IPS DF 4.7 (cell line): Measurements from ENCODE around the gene GPR161.

Experiments used
- DNase-seq: peaks from one replicate; pipeline ENCODE4 v3.0.0-alpha.2; 2013; ENCODE audit warnings: low spot score; ENCODE audit errors: extremely low read depth

The GPR161 gene

DNA sequence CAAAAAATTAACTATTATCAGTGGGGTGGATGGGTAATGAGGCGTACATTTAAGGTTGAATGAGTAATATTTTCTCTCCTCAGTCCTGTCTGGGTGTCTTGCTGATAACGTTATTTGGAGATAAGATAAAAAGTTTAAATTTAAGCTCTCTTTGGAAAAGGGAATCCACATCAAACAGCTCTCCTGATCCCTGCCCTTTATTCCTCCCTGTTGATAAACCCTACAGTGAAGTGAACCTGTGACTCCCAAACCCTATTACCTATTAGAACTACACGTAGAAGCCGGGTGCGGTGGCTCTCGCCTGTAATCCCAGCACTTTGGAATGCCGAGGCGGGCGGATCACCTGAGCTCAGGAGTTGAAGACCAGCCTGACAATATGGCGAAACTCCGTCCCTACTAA lies 9.9 kb upstream of the GPR161 start:
- DNase-seq = no peak

DNA sequence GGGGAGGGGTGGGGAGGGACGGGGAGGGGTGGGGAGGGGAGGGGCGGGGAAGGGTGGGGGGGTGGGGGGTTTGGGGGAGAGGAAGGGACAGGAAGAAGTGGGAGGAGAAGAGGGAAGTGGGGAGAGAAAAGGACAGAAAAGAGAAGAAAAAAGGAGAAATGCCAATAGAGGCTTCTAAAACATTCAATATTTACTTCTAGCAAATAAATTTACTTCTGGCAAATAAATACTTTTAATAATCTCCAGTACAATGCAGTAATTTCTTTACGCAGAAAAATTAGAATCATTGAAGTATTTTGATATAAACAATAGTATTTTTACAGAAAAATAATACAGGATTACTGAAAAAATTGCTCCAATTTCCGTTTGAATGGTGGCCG lies 9.4 kb upstream of the GPR161 start:
- DNase-seq = no peak

DNA sequence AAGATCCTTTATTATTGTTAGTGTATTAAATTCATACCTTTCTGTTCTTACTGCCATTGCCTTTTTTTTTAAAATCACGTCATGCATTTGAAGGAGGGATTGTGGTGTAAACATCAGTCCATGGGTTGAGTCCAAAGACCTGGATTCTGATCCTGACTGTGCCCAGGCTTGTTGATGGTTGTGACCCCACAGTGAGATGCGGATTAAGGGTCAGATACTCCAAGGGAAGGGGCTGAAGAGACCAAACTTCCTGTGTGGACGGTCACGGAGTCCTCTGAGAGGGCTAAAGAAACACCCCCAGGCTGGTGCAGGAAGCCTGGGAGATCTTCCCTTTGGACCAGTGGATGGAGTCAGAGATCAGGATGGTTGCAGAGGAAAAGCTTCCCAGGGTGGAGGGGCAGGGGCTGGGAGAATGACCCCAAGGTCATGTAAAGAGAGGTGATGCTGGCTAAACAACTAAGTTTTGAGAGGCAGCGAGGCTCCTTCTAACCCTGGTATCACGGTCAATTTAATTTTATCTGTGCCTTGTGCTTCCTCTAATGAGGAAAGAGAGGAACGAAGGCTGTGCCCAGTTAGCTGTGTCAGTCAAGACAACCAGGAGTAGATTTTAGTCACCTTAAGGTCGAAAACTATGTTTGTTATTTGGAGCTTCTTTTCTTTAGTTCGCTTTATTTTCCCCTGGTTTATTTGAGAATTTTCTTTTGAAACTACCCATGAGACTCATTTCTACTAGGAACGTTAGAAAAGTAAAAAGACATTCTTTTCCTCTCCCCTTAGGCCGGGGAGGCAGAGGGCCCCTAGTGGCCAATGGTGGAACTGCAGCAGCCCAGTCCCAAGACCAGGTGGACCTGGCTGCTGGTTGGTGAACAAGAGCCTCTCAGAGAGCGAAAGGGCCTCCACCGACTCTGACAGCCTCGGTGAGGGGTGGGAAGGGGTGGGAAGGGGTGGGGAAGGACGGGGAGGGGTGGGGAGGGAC lies 8.7 kb upstream of the GPR161 start:
- peak; percentile 75 for DNase-seq

DNA sequence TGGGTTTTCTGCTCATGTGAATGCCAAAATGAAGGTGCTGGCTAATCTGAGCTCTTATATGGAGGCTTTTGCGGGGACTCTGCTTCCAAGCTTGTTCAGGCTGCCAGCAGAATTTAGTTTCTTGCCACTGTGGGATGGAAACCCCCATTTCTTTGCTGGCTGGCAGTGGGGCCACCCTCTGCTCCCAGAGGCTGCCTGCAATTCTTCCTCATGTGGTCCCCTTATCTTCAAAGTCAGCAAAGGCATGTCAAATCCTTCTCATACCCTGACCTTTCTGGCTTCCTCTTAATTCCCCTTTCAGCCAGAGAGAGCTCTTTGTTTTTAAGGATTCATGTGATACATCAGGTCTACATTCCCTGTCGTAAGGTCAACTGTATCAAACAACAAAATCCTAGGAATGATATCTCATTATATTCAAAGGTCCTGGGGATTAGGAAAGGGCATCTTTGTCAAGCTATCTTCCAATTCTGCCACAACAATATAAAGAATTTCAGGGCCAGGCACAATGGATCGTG lies 5.2 kb upstream of the GPR161 start:
- no peak for DNase-seq

DNA sequence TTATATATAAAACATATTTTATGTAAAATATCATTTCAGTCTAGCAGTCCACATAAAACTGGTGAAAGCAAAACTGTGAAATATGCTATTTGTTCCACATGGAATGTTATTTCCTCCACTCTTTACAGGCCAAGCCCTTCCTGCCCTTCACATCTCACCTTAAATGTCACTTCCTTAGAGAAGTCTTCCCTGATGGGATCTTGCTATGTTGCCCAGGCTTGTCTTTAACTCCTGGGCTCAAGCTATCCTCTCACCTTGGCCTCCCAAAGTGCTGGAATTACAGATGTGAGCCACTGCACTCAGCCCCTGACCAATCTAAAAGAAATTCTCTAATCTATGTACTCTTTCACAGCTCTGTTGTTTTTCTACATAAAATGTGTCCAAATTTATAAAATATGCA lies 2.3 kb upstream of the GPR161 start:
- no peak for DNase-seq

DNA sequence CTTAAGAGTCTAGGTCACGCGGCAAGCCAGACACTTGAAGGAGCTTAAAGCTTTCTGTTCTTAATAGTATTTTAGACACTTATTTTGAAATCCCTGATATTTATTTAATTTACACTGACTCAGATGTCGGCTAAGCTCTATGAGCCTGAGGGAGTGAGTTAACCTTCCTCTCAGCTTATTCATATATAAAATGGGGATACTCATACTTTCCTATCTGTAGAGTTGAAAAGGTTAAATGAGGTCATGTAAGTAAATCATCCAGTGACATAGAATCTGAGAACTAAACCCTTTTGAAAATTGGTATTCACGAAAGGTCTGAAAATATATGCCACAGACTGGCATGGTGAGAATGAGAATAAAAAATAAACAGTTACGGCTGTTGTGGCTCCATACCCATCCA lies 1.4 kb upstream of the GPR161 start:
- DNase-seq = no peak

DNA sequence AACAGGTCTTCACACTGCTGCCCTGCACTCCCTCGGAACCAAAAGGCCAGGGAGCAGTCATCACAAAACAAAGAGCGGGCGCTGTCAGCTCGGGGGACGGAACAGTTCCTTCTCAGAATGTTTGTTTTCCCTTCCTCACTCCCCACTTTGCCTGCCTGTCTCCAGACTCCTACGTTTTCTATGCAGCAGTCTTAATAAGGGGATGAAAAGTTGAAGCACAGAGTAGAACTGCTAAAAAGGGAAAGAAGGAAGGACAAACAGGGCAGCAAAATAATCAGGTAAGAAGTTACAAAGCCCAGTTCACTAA lies 738 bp upstream of the GPR161 start:
- no peak for DNase-seq

DNA sequence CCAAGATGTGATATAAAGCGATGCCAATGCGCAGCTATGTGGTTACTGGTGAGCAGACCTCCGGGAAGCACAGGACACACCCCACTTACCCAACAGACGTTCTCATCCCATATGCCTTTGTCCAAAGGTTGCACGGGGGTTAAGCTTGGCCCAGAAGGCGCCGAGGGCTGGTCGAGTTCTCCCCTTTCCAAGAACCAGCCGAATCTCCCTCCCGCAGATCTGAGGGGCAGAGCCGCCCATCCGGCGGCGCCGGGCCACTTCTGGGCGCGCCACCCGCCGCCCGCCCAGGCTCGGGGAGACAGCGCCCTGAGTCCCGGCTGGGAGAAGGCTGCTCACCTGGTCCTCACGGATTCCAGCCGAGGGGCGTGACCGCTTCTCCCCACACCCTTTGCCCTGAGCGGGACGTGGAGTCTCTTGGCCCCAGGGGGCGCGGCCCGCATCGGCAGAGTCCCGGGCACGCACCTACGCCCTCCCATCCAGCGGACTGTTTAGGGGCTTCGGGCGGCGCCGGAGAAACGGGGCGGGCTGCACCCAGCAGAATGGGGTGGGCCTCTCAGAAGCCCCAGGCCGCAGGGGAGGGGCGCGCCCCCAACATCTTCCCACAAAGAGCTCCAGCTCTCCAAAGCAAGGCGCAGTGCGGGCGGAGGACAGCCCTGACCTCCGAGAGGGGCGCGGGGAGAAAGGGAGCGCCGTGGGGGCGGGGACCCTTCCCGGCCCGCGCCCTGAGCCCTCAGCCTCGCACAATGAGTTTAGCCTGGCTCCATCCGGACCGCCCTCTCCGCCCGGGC lies 615 bp downstream of the GPR161 start:
- DNase-seq = no peak

DNA sequence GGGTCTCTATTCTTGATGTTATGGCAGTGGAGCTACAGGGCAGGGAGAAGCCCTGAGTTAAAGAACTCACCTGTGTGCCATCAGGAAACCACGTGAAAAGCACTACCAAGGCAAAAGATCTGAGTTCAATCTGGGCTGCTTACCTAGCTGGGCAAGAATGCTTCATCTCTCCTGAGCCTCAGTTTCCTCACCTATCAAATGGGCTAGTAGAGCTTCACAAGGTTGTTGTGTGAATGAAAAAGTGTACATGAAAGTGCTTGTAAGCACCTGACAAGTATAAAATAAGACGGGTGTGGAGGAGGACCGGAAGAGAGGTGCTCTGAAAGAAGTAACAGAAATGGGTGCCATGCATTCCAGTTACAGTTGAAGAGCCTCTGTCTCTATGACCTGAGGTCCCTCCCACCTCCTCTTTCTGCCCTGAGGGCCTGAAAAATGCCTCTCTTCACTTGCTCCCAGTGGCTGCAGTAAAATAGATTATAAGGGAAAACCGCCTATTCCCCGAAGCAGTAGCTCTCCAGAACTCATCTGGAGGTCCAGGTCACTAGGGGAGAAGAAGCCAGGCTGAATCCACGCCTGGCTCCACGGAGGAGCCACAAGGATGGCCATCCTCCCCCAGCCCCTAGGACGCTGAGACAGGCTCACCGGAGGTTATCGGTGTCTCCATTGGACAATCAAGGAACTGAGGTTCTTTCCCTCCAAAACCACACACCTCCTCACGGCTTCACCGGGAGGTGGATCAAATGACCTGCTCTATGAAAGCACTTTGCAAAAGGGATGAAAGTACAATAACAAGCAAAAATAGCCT lies 1.4 kb downstream of the GPR161 start:
- DNase-seq = no peak

DNA sequence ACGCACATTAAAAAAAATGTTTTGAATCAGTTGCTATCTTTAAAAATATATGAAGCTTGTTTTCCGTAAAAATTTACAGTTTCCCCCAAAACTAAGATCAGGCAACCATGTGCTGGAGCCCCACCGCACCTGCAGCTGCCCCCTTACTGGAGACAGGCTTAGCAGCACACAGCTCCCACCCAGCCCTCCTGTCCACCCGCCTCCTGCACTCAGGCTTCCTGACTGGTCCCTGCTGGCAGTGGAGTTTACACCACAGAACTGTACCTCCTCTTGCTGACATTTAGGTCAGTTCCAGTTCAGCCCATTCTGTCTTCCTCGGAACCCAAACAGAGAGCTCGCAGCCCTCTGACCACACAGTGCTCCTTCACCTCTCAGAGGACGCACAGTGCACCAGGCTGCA lies 2.1 kb downstream of the GPR161 start:
- DNase-seq = no peak

DNA sequence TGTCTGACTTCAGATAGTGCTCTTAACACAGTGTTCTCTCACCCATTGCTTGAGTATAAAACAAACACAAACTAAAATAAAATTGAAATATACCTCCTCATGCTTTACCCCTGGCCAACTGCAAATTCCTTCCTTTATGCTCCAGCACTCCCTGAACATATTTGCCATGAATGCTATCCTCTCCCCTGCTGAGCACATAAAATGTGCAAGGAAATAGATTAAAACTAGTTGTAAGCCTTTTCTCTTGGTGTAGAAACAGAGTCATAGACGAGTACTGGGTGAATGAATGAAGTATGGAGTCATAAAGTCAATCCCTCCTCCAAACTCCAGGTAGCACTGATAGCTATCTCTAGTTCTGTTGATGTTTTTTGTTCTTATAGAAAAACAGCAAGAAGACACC lies 2.6 kb downstream of the GPR161 start:
- DNase-seq = no peak

DNA sequence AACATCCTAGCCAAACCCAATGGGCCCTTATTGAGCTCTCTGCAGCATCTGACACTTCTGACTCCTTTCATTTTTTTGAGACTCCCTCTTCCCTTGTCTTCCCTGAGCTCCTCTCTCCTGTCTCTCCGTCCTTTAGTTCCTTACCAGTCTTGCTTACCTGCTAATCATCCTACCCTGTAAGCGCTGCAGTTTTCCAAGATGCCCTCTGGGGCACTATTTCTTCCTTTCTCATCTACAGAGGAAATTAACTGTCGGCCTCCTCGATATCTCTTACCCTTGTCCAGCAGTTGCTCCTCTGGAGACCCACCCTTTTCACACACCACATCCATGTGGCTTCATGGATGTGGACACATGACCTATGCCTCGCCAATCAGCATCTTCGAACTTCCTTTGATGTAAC lies 6.8 kb downstream of the GPR161 start:
- no peak for DNase-seq

DNA sequence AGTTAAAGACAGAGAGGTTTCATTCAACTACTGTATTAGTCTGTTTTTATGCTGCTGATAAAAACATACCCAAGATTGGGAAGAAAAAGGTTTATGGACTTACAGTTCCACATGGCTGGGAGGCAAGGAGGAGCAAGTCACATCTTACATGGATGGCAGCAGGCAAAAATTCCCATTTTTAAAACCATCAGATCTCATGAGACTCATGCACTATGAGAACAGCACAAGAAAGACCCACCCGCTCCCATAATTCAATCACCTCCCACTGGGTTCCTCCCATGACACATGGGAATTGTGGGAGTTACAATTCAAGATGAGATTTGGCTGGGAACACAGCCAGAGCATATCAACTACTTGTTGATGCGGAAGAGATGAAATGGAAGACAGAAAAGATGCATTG lies 9.2 kb downstream of the GPR161 start:
- no peak for DNase-seq

DNA sequence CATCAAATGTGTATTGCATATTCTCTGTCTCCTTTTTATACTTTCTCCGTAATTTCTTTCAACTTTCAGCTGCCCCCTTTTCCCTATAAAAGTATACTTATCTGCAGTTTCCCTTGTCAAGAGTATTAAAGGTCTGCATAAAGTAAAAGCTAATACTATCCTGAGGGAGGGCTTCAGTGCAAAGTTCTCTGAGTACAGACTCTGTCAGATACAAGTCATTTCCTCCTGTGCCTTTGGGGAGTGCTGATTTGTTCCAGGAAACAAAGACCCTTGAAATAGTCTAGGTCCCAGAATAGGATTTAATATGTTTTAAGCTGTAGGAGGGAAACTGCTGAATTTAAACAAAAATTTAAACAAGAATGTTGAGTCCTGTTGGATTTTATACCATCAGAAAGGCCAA lies 11.7 kb downstream of the GPR161 start:
- DNase-seq = no peak

DNA sequence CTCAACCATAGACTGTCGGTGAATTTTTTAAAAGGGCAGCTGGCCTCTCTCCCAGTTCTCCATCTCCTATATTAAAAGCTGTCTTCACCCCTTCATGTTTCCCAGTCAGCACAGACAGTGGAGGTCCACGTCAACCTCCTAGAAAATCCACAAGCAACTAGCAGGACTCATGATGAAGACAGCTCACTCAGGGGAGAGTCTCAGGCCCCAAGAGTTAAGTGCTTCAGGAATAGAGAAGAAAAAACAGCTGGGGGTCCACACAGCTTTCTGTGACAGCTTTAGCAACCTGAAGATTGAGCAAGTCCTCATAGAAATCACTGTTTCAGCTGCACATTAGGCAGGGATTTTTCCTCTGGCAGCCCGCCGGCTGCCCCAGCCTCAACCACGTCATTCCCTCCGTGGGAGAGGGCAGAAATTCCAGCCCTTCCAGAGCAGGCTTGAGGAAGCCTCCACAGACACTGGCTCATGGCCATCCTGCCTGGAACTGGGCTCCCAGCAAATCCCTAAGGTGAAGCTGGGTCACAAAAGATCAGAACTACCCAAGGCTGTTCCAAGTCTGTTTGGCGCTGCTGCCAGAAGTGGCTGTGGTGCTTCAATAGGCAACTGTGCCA lies 15.2 kb downstream of the GPR161 start:
- DNase-seq = no peak

DNA sequence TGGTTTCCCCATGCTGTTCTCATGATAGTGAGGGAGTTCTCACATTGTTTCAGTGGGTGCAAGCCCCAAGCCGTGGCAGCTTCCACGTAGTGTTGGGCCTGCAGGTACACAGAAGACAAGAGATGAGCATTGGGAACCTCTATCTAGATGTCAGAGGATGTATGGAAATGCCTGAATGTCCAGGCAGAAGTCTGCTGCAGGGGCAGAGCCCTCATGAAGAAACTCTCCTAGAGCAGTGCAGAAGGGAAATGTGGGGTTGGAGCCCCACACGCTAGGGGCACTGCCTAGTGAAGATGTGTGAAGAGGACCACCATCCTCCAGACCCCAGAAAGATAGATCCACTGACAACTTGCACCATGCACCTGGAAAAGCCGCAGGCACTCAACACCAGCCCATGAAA lies 17.0 kb downstream of the GPR161 start:
- no peak for DNase-seq

DNA sequence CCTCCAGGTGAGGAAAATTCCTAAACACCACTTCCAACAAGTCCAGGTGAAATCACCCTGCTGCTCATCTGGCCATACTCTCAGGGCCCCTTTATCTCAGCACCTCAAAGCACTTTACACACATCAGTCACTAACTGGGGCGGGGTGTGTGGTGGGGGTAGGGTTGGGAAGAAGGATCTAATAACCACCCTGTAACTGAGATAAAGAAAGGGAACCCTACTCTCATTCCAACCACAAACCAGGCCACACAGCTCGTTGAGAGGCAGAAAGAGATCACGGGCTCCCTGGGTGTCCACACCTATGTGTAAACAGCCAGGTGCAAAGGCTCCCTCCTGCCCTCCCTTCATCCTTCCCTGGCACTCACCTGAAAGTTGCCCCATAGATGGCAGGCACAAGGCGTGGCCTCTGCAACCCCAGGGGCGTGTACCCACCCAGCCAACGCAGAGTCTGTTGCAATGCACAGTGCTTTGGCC lies 20.4 kb downstream of the GPR161 start:
- DNase-seq = no peak

DNA sequence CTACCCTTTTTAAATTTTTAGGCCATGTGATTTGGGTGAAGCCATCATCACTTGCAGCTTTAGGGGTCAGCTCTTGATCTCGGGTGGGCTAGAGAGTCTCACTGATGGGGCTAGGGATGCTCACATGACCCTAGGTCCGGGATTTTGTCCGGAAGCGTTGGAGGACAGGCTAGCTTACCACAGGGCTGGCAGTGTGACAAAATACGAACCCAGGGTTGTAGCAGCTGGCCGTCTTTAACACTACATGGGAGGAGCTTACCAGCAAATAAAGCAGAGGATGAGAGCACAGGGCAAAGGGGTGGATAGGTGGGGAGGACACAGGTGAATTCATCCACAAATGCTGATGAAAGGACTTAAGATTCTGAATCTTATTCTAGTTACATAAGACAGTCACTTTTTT lies 21.9 kb downstream of the GPR161 start:
- no peak for DNase-seq

DNA sequence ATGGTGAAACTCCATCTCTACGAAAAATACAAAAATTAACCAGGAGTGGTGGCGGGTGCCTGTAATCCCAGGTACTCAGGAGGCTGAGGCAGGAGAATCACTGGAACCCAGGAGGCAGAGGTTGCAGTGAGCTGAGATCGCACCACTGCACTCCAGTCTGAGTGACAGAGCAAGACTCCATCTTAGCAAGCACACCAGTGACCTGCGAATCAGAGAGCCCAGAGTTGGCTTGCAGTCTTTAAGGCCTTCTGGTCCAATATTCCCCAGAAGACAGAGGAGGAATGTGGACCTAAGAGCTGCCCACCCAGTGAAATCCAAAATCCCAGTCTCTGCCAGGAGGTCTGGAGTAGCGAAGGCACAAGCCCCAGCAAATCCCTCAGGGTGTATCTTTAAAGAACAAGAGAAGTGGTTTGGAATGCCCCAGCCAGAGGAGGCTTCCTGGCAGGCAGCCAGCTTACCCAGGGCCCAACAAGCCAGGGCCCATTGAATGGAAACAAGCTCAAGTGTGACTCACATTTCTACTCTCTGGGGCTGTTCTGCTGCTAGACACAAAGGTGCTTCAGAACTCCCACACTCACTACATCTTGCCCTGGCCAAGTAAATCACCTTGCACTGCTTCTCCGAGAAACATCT lies 23.9 kb downstream of the GPR161 start:
- DNase-seq = no peak

DNA sequence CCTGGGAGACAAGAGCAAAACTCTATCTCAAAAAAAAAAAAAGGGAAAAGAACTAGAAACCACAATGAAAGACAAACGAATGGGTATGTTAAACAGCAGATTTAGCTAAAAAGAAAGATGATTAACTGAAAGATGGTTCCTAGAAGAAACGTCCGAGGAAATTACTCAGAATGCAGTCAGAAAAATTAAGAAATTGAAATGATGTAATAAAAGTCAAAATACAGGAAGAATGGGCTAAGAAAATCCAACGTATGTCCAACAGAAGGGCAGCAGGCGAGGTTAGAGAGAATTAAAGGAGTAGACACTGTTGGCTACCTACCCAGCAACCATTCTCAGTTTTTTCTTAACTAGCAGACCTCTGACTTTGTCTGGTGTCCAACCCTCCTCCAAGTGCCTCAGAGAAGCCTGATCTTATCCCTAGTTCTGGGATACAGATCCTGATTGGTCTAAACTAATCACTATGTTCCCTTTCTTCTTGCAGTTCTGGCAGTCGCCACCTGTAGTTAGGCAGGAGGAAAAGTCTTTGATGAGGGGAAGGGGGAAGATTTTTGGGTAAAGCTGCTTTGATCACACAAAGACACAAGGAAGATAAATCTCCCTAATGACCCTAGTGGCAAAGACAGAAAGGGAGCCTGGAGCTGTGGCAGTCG lies 25.7 kb downstream of the GPR161 start:
- peak; percentile 33 for DNase-seq
